WERI-Rb-1 (cell line): Measurements from ENCODE around the gene NR3C1.
"Not testable (repeated sequence)": the region's sequence is repeated elsewhere in the genome, so short reads cannot be mapped to it uniquely, and the experiment has no call there.

Experiments used
- DNase-seq: peaks from one replicate; pipeline ENCODE4 v3.0.0-alpha.2; 2020
- H3K27ac ChIP-seq: fragments of 250-450 bp; sonication (Bioruptor Pico); 2 replicates; pipeline ENCODE4 v1.5.1; 2020; ENCODE audit warnings: mild to moderate bottlenecking, moderate library complexity
- H3K27me3 ChIP-seq: fragments of 250-450 bp; sonication (Bioruptor Pico); 2 replicates; pipeline ENCODE4 v1.5.1; 2021; ENCODE audit warnings: mild to moderate bottlenecking, low read depth, moderate library complexity; ENCODE audit not compliant: insufficient read depth, severe bottlenecking
- H3K36me3 ChIP-seq: fragments of 250-450 bp; sonication (Bioruptor Pico); 2 replicates; pipeline ENCODE4 v1.5.1; 2020; ENCODE audit warnings: mild to moderate bottlenecking, moderate library complexity
- H3K4me3 ChIP-seq: 2 replicates; pipeline ENCODE4 v1.5.1; 2011; ENCODE audit warnings: low read depth, mild to moderate bottlenecking, control low read depth, low read length
- H3K9me3 ChIP-seq: fragments of 250-450 bp; sonication (Bioruptor Pico); 2 replicates; pipeline ENCODE4 v1.5.1; 2021; ENCODE audit warnings: mild to moderate bottlenecking, moderate library complexity; ENCODE audit not compliant: severe bottlenecking
- CTCF ChIP-seq: IDR thresholded peaks from 2 replicates; pipeline ENCODE4 v1.5.1; 2011; ENCODE audit warnings: low read depth, mild to moderate bottlenecking, control low read depth, inconsistent platforms, low read length

Gene NR3C1

GRCh38 chr5:143338658-143339366 lies 64.7 kb downstream of the NR3C1 start:
- no peak for DNase-seq
- no peak overlapping the region for H3K4me3 ChIP-seq
- H3K27ac ChIP-seq = no peak overlapping the region
- no peaks in the 10 kb centered on the region for H3K9me3 ChIP-seq
- no peak for TF ChIP-seq CTCF
- no peaks in the 10 kb centered on the region for H3K27me3 ChIP-seq
- no peaks in the 10 kb centered on the region for H3K36me3 ChIP-seq

GRCh38 chr5:143337946-143338345 lies 65.5 kb downstream of the NR3C1 start:
- Histone ChIP-seq H3K27me3 (no peaks in the 10 kb centered on the region), H3K27ac (no peak overlapping the region), H3K9me3 (no peaks in the 10 kb centered on the region), H3K4me3 (no peak overlapping the region), H3K36me3 (no peaks in the 10 kb centered on the region)
- no peak for DNase-seq
- no peak for TF ChIP-seq CTCF

- no peak for TF ChIP-seq CTCF
- Histone ChIP-seq H3K27me3 (no peaks in the 10 kb centered on the region), H3K9me3 (no peaks in the 10 kb centered on the region), H3K4me3 (no peak overlapping the region), H3K36me3 (no peaks in the 10 kb centered on the region), H3K27ac (no peak overlapping the region)
- no peak for DNase-seq
Observed at GRCh38 chr5:143336485-143336884, 67.0 kb downstream of the NR3C1 start.

- no peak overlapping the region for H3K4me3 ChIP-seq
- TF ChIP-seq CTCF = no peak
- H3K9me3 ChIP-seq = no peaks in the 10 kb centered on the region
- no peaks in the 10 kb centered on the region for H3K36me3 ChIP-seq
- no peaks in the 10 kb centered on the region for H3K27me3 ChIP-seq
- DNase-seq = no peak
- H3K27ac ChIP-seq = no peak overlapping the region
Observed at GRCh38 chr5:143334903-143335302, 68.6 kb downstream of the NR3C1 start.

- H3K9me3 ChIP-seq, H3K4me3 ChIP-seq, DNase-seq, H3K27me3 ChIP-seq, H3K36me3 ChIP-seq, H3K27ac ChIP-seq: not testable (repeated sequence)
Observed at GRCh38 chr5:143334380-143334779, 69.1 kb downstream of the NR3C1 start.

GRCh38 chr5:143331956-143332355 lies 71.5 kb downstream of the NR3C1 start:
- Histone ChIP-seq H3K27me3 (no peaks in the 10 kb centered on the region), H3K4me3 (no peak overlapping the region), H3K27ac (no peak overlapping the region), H3K36me3 (no peaks in the 10 kb centered on the region), H3K9me3 (no peaks in the 10 kb centered on the region)
- no peak for DNase-seq
- TF ChIP-seq CTCF = no peak
